Measurements from ENCODE around the gene ANKS1A.

The ANKS1A gene

DNA sequence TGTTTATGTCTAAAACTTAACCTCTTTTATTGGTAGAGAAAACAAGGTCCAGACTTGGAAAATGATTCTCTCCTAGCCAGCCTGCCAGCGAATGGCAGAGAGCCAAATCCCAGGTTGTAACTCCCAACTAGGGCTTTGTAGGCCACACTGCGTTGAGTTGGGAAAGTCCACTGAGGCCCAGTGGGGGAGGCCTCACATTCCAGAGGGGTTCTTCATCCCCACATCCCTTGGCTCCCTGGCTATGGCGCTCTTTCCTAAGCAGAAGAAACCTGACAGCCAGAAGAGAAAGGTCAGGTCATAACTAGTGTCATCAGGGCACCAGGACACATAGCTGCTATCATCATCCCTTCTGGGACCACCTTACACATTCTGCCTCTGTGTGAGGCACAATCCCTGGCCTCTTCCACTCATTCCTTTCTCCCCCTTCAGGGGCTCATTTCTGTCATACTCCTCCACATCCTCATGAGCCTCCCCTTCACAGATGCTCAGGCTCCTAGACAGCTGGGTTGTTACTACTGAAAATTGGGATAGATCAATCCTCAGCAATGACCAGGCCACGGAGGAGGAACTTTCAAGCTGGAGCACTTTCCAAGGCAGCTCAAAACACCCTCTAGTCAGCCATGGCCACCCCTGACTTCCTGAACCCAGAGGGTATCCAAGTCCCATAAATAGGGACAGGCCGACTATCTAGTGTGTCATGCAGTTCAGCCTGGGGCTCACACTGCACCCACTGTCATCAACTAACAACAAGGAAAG is 203.5 kb downstream of the ANKS1A start:
- DNase-seq (ENCODE audit: low read depth) = peak; percentile 79
- H3K4me3 ChIP-seq (ENCODE audit: control insufficient read depth, low read depth, low read length) = no peak overlapping the region
- TF ChIP-seq, protein P1, sequence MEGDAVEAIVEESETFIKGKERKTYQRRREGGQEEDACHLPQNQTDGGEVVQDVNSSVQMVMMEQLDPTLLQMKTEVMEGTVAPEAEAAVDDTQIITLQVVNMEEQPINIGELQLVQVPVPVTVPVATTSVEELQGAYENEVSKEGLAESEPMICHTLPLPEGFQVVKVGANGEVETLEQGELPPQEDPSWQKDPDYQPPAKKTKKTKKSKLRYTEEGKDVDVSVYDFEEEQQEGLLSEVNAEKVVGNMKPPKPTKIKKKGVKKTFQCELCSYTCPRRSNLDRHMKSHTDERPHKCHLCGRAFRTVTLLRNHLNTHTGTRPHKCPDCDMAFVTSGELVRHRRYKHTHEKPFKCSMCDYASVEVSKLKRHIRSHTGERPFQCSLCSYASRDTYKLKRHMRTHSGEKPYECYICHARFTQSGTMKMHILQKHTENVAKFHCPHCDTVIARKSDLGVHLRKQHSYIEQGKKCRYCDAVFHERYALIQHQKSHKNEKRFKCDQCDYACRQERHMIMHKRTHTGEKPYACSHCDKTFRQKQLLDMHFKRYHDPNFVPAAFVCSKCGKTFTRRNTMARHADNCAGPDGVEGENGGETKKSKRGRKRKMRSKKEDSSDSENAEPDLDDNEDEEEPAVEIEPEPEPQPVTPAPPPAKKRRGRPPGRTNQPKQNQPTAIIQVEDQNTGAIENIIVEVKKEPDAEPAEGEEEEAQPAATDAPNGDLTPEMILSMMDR (conservative IDR thresholded peaks at IDR 0.05; ENCODE audit: control insufficient read depth, insufficient read depth, low read depth, low read length) = no peak

DNA sequence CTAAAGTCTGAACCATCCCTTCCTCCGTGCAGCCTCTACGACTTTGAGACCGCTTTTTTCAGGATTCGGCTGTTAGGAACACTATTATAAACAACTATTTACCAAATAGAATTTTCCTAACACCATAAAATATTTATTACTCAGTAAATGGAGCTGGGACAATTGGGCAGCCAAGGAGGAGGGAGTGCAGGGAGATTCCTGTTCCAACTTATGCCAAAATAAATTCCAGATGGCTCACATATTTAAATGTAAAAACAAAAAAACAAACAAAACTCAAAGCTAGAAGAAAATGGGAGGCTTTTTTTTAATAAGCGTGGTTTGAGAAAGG is 204.0 kb downstream of the ANKS1A start:
- H3K4me3 ChIP-seq (ENCODE audit: control insufficient read depth, low read depth, low read length) = no peak overlapping the region
- DNase-seq (ENCODE audit: low read depth) = peak; percentile 18
- TF ChIP-seq, protein P1 (conservative IDR thresholded peaks at IDR 0.05; ENCODE audit: control insufficient read depth, insufficient read depth, low read depth, low read length) = no peak

DNA sequence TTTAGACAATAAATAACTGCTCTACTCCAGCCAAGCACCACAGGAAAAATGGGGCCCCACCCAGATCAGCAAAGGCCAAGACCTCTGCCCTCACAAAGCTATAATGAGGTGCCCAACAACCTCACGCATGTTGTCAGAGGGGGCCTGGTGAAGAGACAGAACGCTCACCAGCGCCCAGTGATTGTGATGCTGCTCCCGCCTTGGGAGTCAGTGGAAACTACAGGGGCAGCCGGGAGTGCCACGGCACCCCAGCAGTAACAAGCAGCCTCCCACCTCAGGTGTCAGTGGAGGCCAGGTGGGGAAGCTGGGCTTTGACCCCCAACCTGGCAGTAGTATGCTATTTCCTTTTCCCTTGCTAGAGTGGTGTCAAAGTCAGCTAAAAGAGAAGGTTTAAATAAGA is 204.7 kb downstream of the ANKS1A start:
- H3K4me3 ChIP-seq (ENCODE audit: control insufficient read depth, low read depth, low read length) = no peak overlapping the region
- TF ChIP-seq, protein P1 (conservative IDR thresholded peaks at IDR 0.05; ENCODE audit: control insufficient read depth, insufficient read depth, low read depth, low read length) = no peak
- DNase-seq (ENCODE audit: low read depth) = no peak

DNA sequence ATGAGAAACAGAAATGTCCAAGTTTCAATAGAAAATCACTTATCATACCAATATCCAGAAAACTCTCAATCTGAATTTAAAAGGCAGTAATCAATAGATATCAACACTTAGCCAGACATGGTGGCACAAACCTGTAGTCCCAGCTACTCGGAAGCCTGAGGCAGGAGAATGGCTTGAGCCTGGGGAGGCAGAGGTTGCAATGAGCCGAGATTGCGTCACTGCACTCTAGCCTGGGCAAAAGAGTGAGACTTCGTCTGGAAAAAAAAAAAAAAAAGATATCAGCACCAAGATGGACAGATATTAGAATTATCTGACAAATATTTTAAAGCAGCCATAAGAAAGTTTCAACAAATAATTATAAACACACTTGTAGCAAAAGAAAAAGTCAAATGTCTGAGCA is 205.1 kb downstream of the ANKS1A start:
- TF ChIP-seq, protein P1 (conservative IDR thresholded peaks at IDR 0.05; ENCODE audit: control insufficient read depth, insufficient read depth, low read depth, low read length) = no peak
- H3K4me3 ChIP-seq (ENCODE audit: control insufficient read depth, low read depth, low read length) = no peak overlapping the region
- DNase-seq (ENCODE audit: low read depth) = no peak

DNA sequence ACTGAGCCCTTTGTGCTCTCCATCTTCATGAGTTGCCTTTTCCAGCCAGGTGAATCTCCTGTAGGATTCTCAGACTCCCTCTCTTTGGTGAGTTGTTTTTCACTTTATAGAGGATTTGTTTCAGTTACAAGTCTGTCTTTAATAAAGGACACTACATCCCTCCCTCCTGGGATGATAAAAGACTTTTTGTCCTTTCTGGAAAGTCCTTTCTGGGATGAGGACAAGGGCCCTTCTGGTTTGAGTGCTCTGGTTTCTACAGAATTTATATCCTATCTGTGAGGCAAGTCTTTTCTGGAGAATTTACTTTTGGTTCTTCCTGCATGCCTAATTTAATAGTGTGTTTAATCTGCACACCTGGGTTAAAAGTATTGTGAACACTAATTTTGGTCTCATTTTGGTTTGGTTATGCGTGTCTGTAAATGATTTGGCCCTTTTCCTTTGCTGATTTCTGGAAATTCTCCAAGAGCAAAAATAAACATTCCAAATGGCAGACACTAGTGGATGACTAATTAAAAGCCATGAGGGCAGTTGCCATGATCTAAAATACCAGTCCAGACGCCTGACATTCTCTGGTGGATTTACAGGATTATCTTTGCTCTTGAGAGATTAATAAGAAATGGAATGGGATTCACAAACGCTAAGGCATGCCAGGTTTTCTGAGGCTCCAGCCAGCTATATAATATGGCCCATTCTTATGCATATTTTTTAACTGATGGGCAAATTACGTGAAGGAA is 207.2 kb downstream of the ANKS1A start:
- DNase-seq (ENCODE audit: low read depth) = peak; percentile 73
- TF ChIP-seq, protein P1 (conservative IDR thresholded peaks at IDR 0.05; ENCODE audit: control insufficient read depth, insufficient read depth, low read depth, low read length) = no peak
- H3K4me3 ChIP-seq (ENCODE audit: control insufficient read depth, low read depth, low read length) = no peak overlapping the region

DNA sequence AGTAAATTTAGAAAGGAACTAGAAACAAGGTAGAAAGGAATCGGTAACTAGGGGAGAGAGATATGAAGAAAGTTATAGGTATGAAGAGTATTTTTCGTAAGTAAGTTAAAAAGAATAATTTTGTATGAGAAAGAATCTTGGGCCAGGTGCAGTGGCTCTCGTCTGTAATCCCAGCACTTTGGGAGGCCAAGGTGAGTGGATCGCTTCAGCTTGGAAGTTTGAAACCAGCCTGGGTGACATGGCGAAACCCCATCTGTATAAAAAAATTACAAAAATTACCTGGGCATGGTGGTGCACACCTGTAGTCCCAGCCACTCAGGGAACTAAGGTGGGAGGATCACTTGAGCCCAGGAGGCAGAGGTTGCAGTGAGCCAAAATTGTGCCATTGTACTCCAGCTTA is 210.1 kb downstream of the ANKS1A start:
- TF ChIP-seq, protein P1 (conservative IDR thresholded peaks at IDR 0.05; ENCODE audit: control insufficient read depth, insufficient read depth, low read depth, low read length) = no peak
- H3K4me3 ChIP-seq (ENCODE audit: control insufficient read depth, low read depth, low read length) = no peak overlapping the region
- no peak for DNase-seq (ENCODE audit: low read depth)

All from fibroblast of mammary gland (primary cell).